Liver (tissue), 9 donors: ENCODE data around the gene TTI1. TPM values are rescaled to one million over a fixed set of nuclear protein-coding genes. Genes with fewer than 3 reads are reported as not detected.

Experiments used
- DNase-seq: peaks from one replicate; pipeline ENCODE4 v3.0.0-alpha.2; 2017; ENCODE audit warnings: low spot score
- H3K27ac ChIP-seq, 2 donors: one replicate each; pipeline ENCODE4 v1.7.0; 2013; ENCODE audit warnings: inconsistent platforms in 2 of 2, low read length in 2 of 2, control low read depth in 1 of 2, low read depth in 1 of 2, mild to moderate bottlenecking in 1 of 2
- H3K27me3 ChIP-seq, 4 donors: one replicate each; pipeline versions ENCODE4 v1.6.1 to v1.7.0; 2013; ENCODE audit warnings: low read length in 3 of 4, inconsistent platforms in 1 of 4, mild to moderate bottlenecking in 1 of 4, moderate library complexity in 1 of 4; ENCODE audit not compliant: control insufficient read depth in 4 of 4, insufficient read depth in 4 of 4
- H3K36me3 ChIP-seq, 4 donors: one replicate each; pipeline versions ENCODE4 v1.6.1 to v1.7.0; 2013; ENCODE audit warnings: low read length in 3 of 4, mild to moderate bottlenecking in 3 of 4, low read depth in 1 of 4, moderate library complexity in 1 of 4; ENCODE audit not compliant: control insufficient read depth in 4 of 4, insufficient read depth in 3 of 4
- H3K4me1 ChIP-seq, 4 donors: one replicate each; pipeline versions ENCODE4 v1.6.1 to v1.7.0; 2013; ENCODE audit warnings: low read length in 3 of 4, mild to moderate bottlenecking in 3 of 4, moderate library complexity in 1 of 4; ENCODE audit not compliant: control insufficient read depth in 4 of 4, insufficient read depth in 4 of 4
- H3K4me3 ChIP-seq, 3 donors: one replicate each; pipeline versions ENCODE4 v1.6.1 to v1.7.0; 2013; ENCODE audit warnings: low read length in 3 of 3, control low read depth in 1 of 3, low read depth in 1 of 3, mild to moderate bottlenecking in 1 of 3
- H3K9ac ChIP-seq, 2 donors: one replicate each; pipeline ENCODE4 v1.7.0; 2013; ENCODE audit warnings: low read length in 2 of 2, mild to moderate bottlenecking in 2 of 2, moderate library complexity in 2 of 2, control low read depth in 1 of 2, low read depth in 1 of 2
- H3K9me3 ChIP-seq, 4 donors: one replicate each; pipeline versions ENCODE4 v1.6.1 to v1.7.0; 2013; ENCODE audit warnings: low read length in 3 of 4; ENCODE audit not compliant: control insufficient read depth in 4 of 4
- ATF3 ChIP-seq: IDR thresholded peaks from 2 replicates; pipeline ENCODE4 v1.6.1; 2016; ENCODE audit warnings: antibody characterized with exemption
- CTCF ChIP-seq: fragments of 150-350 bp; IDR thresholded peaks from 2 replicates; pipeline ENCODE4 v1.5.1; 2017; ENCODE audit warnings: improper control_type of control experiment, low read depth, low read length; ENCODE audit not compliant: missing input control
- EGR1 ChIP-seq, 2 donors: IDR thresholded peaks; 2 replicates each; pipeline ENCODE4 v1.6.1; 2016 to 2018; ENCODE audit warnings: antibody characterized with exemption in 2 of 2, low read depth in 2 of 2
- FOXA1 ChIP-seq: IDR thresholded peaks from 2 replicates; pipeline ENCODE4 v1.6.1; 2016; ENCODE audit warnings: antibody characterized with exemption
- FOXA2 ChIP-seq: IDR thresholded peaks from 2 replicates; pipeline ENCODE4 v1.6.1; 2016; ENCODE audit warnings: antibody characterized with exemption
- GABPA ChIP-seq, 2 donors: IDR thresholded peaks in 1 of 2; conservative IDR thresholded peaks in 1 of 2; 2 replicates each; pipeline ENCODE4 v1.6.1; 2016; ENCODE audit warnings: antibody characterized with exemption in 2 of 2, mild to moderate bottlenecking in 1 of 2, moderate library complexity in 1 of 2
- HNF4A ChIP-seq, 2 donors: conservative IDR thresholded peaks; 2 replicates each; pipeline ENCODE4 v1.6.1; 2016; ENCODE audit warnings: antibody characterized with exemption in 2 of 2, mild to moderate bottlenecking in 2 of 2
- HNF4G ChIP-seq: IDR thresholded peaks from 2 replicates; pipeline ENCODE4 v1.6.1; 2016; ENCODE audit warnings: antibody characterized with exemption
- JUND ChIP-seq, 2 donors: IDR thresholded peaks; 2 replicates each; pipeline ENCODE4 v1.6.1; 2016; ENCODE audit warnings: antibody characterized with exemption in 2 of 2
- MAX ChIP-seq: IDR thresholded peaks from 2 replicates; pipeline ENCODE4 v1.6.1; 2016; ENCODE audit warnings: antibody characterized with exemption
- NR2F2 ChIP-seq: IDR thresholded peaks from 2 replicates; pipeline ENCODE4 v1.6.1; 2016; ENCODE audit warnings: antibody characterized with exemption
- RAD21 ChIP-seq, 2 donors: IDR thresholded peaks; 2 replicates each; pipeline ENCODE4 v1.6.1; 2016; ENCODE audit warnings: antibody characterized with exemption in 2 of 2, mild to moderate bottlenecking in 2 of 2
- REST ChIP-seq: IDR thresholded peaks from 2 replicates; pipeline ENCODE4 v1.6.1; 2016; ENCODE audit warnings: antibody characterized with exemption, mild to moderate bottlenecking
- RXRA ChIP-seq, 2 donors: IDR thresholded peaks; 2 replicates each; pipeline ENCODE4 v1.6.1; 2017 to 2018; ENCODE audit warnings: antibody characterized with exemption in 2 of 2, mild to moderate bottlenecking in 1 of 2
- SP1 ChIP-seq: IDR thresholded peaks from 2 replicates; pipeline ENCODE4 v1.6.1; 2018; ENCODE audit warnings: antibody characterized with exemption, mild to moderate bottlenecking
- TAF1 ChIP-seq: conservative IDR thresholded peaks from 2 replicates; pipeline ENCODE4 v1.6.1; 2016; ENCODE audit warnings: antibody characterized with exemption, mild to moderate bottlenecking
- YY1 ChIP-seq: IDR thresholded peaks from 2 replicates; pipeline ENCODE4 v1.6.1; 2016; ENCODE audit warnings: antibody characterized with exemption, mild to moderate bottlenecking
- ZBTB33 ChIP-seq: IDR thresholded peaks from 2 replicates; pipeline ENCODE4 v1.6.1; 2016; ENCODE audit warnings: antibody characterized with exemption
- WGBS: extraction: QIAGEN DNeasy Blood & Tissue Kit; methylation state at CpG from one replicate; pipeline ENCODE4 v1.1.7; 2013; 5-methylcytosine and 5-hydroxymethylcytosine counted together
- polyA plus RNA-seq, 2 donors: library from polyadenylated mRNA; stranded (reverse) in 1 of 2; unstranded in 1 of 2; fragments of 200-250 nt in 1 of 2; fragments of >200 nt in 1 of 2; fragmentation: Nextera tagmentation in 1 of 2; extraction: Ambion mirVana in 1 of 2; gene quantifications; one replicate each; pipeline versions ENCODE4 v1.2.1 to v1.2.3, GENCODE V29; 2013 to 2015
- total RNA-seq, 2 donors: library from RNA; depleted of rRNA; stranded (reverse); fragments of >200 nt; gene quantifications; one replicate each; pipeline ENCODE4 v1.2.3, GENCODE V29; 2014
- donor health status: healthy.
- donor health status: healthy.
- donor health status: healthy.
- donor health status: healthy.
- donor health status: healthy.

The TTI1 gene
- total and polyA plus RNA-seq, 4 donors = 4.6 to 20.4 (median 11.3) TPM

- no peak for DNase-seq
- Histone ChIP-seq H3K27me3 (no peaks in the 10 kb centered on the region), H3K36me3 (peaks cover 8 to 60% (median 50%) of the 10 kb centered on the region in 4 donors), H3K4me3 (no peak overlapping the region), H3K4me1 (no peaks in the 10 kb centered on the region), H3K9me3 (no peaks in the 10 kb centered on the region), H3K27ac (no peak overlapping the region), H3K9ac (no peak overlapping the region)
- WGBS = 97% methylated on average over 4 of the region's 4 CpGs
- no peak for TF ChIP-seq CTCF
- TF ChIP-seq JUND (IDR thresholded peaks at IDR 0.05) = no peak
- no peak for TF ChIP-seq ATF3
- no peak for TF ChIP-seq YY1
- no peak for TF ChIP-seq EGR1 (IDR thresholded peaks at IDR 0.05; ENCODE audit: low read depth in 2 of 2)
- no peak for TF ChIP-seq TAF1
- no peak for TF ChIP-seq GABPA (IDR thresholded peaks at IDR 0.05 in 1 of 2, conservative IDR thresholded peaks at IDR 0.05 in 1 of 2)
- TF ChIP-seq HNF4G = no peak
- TF ChIP-seq RXRA (IDR thresholded peaks at IDR 0.05) = no peak
- no peak for TF ChIP-seq HNF4A (conservative IDR thresholded peaks at IDR 0.05)
- TF ChIP-seq MAX = no peak
- TF ChIP-seq RAD21 (IDR thresholded peaks at IDR 0.05) = no peak
- no peak for TF ChIP-seq ZBTB33
- TF ChIP-seq NR2F2 = no peak
- no peak for TF ChIP-seq FOXA2
- no peak for TF ChIP-seq SP1
- TF ChIP-seq FOXA1 = no peak
- TF ChIP-seq REST = no peak
Measured at GRCh38 chr20:38001981-38002380, 31.3 kb downstream of the TTI1 start.
